AG08396 (cell line): ENCODE data around the gene ARHGEF17.
A peak's percentile ranks its signal among the peaks of the same experiment; 100 is the strongest.
"Not testable (repeated sequence)": the region's sequence is repeated elsewhere in the genome, so short reads cannot be mapped to it uniquely, and the experiment has no call there.

Experiments used
- DNase-seq: peaks from one replicate; pipeline ENCODE4 v3.0.0; 2012; ENCODE audit warnings: low spot score, mixed read lengths

The ARHGEF17 gene

GRCh38 chr11:73271936-73272679, 36.0 kb upstream of the ARHGEF17 start, which contains the start of gene P2RY6:
Gene P2RY6 (plus strand): TSS chr11:73272338. CDS start chr11:73296519, 24,181 bp downstream.
- DNase-seq = peak; percentile 45

GRCh38 chr11:73272680-73273038, 35.4 kb upstream of the ARHGEF17 start:
- DNase-seq = no peak

GRCh38 chr11:73273222-73273895, 34.7 kb upstream of the ARHGEF17 start:
- DNase-seq = no peak

- not testable (repeated sequence) for DNase-seq
These were observed 33.9 kb upstream of the ARHGEF17 start for GRCh38 chr11:73274191-73274590.

GRCh38 chr11:73274722-73275380, 33.2 kb upstream of the ARHGEF17 start:
- no peak for DNase-seq

- DNase-seq = no peak
These were observed 32.7 kb upstream of the ARHGEF17 start for GRCh38 chr11:73275381-73275750.

GRCh38 chr11:73277467-73277866, 30.6 kb upstream of the ARHGEF17 start:
- no peak for DNase-seq

GRCh38 chr11:73280626-73281025, 27.4 kb upstream of the ARHGEF17 start:
- DNase-seq = no peak

- no peak for DNase-seq
These were observed 26.8 kb upstream of the ARHGEF17 start for GRCh38 chr11:73281201-73281741.

GRCh38 chr11:73281796-73282660, 26.0 kb upstream of the ARHGEF17 start:
- no peak for DNase-seq

GRCh38 chr11:73283276-73284000, 24.6 kb upstream of the ARHGEF17 start:
- no peak for DNase-seq

- DNase-seq = no peak
These were observed 24.0 kb upstream of the ARHGEF17 start for GRCh38 chr11:73284106-73284505.

GRCh38 chr11:73285721-73286120, 22.4 kb upstream of the ARHGEF17 start:
- no peak for DNase-seq

- no peak for DNase-seq
These were observed 21.8 kb upstream of the ARHGEF17 start for GRCh38 chr11:73286240-73286810.

- DNase-seq = no peak
These were observed 20.5 kb upstream of the ARHGEF17 start for GRCh38 chr11:73287400-73288101.

- no peak for DNase-seq
These were observed 19.7 kb upstream of the ARHGEF17 start for GRCh38 chr11:73288192-73288872.

- DNase-seq = peak; percentile 85
These were observed 19.0 kb upstream of the ARHGEF17 start for GRCh38 chr11:73288873-73289707.

- DNase-seq = no peak
These were observed 17.5 kb upstream of the ARHGEF17 start for GRCh38 chr11:73290536-73290935.

GRCh38 chr11:73291196-73291595, 16.9 kb upstream of the ARHGEF17 start:
- no peak for DNase-seq
